GM23338 (cell line): ENCODE results near the gene THUMPD3. TPM values are rescaled to one million over a fixed set of nuclear protein-coding genes. Genes with fewer than 3 reads are reported as not detected.

Experiments
- ATAC-seq: fragments of 200-7000 bp; cut with Tn5 transposase; 3 replicates; pipeline ENCODE4 v1.9.1; 2020
- DNase-seq: peaks from one replicate; pipeline ENCODE4 v3.0.0-alpha.2; 2015; ENCODE audit warnings: low spot score
- H2AFZ ChIP-seq: fragments of 200-600 bp; sonication (generic); 2 replicates; pipeline ENCODE4 v1.8.0; 2016; ENCODE audit warnings: antibody characterized with exemption, mild to moderate bottlenecking, moderate library complexity
- H3F3A ChIP-seq: fragments of 200-600 bp; sonication (generic); replicated peaks from 2 replicates; pipeline ENCODE4 v1.8.0; 2017; ENCODE audit warnings: antibody characterized with exemption, mixed run types, low read depth
- H3K27ac ChIP-seq: fragments of 200-600 bp; sonication (generic); 2 replicates; pipeline ENCODE4 v1.6.1; 2016; ENCODE audit warnings: low read depth
- H3K27me3 ChIP-seq: fragments of 200-600 bp; sonication (generic); 2 replicates; pipeline ENCODE4 v1.8.0; 2016; ENCODE audit warnings: mild to moderate bottlenecking, mixed run types, moderate library complexity; ENCODE audit not compliant: insufficient read depth
- H3K36me3 ChIP-seq: fragments of 200-600 bp; sonication (generic); 2 replicates; pipeline ENCODE4 v1.8.0; 2016; ENCODE audit warnings: mild to moderate bottlenecking; ENCODE audit not compliant: insufficient read depth
- H3K4me1 ChIP-seq: fragments of 200-600 bp; sonication (generic); 2 replicates; pipeline ENCODE4 v1.8.0; 2016; ENCODE audit warnings: mild to moderate bottlenecking, moderate library complexity; ENCODE audit not compliant: insufficient read depth
- H3K4me2 ChIP-seq: fragments of 200-600 bp; sonication (generic); 2 replicates; pipeline ENCODE4 v1.7.1; 2017; ENCODE audit warnings: mixed run types
- H3K4me3 ChIP-seq: fragments of 200-600 bp; sonication (generic); 2 replicates; pipeline ENCODE4 v1.6.1; 2016; ENCODE audit warnings: mixed run types
- H3K79me2 ChIP-seq: fragments of 200-600 bp; sonication (generic); replicated peaks from 2 replicates; pipeline ENCODE4 v1.8.0; 2017; ENCODE audit warnings: mild to moderate bottlenecking; ENCODE audit not compliant: insufficient read depth
- H3K9me2 ChIP-seq: fragments of 200-600 bp; sonication (generic); 2 replicates; pipeline ENCODE4 v1.8.0; 2017; ENCODE audit not compliant: insufficient read depth
- H4K20me1 ChIP-seq: fragments of 200-600 bp; sonication (generic); replicated peaks from 2 replicates; pipeline ENCODE4 v1.8.0; 2017; ENCODE audit warnings: mild to moderate bottlenecking; ENCODE audit not compliant: insufficient read depth
- H3K27ac Mint-ChIP-seq: 2 replicates; pipeline ENCODE4 v1.8.0; 2020; ENCODE audit warnings: inconsistent platforms, mild to moderate bottlenecking, moderate library complexity, mixed read lengths
- H3K27me3 Mint-ChIP-seq: 3 replicates; pipeline ENCODE4 v1.8.0; 2022; ENCODE audit warnings: low read depth, mild to moderate bottlenecking, moderate library complexity, mixed read lengths, inconsistent platforms; ENCODE audit not compliant: insufficient read depth, poor library complexity
- H3K36me3 Mint-ChIP-seq: 3 replicates; pipeline ENCODE4 v1.8.0; 2021; ENCODE audit warnings: low read depth, mild to moderate bottlenecking, inconsistent platforms, moderate library complexity, mixed read lengths
- H3K4me1 Mint-ChIP-seq: 3 replicates; pipeline ENCODE4 v1.8.0; 2020; ENCODE audit warnings: mild to moderate bottlenecking, inconsistent platforms, mixed read lengths
- H3K4me3 Mint-ChIP-seq: 3 replicates; pipeline ENCODE4 v1.8.0; 2021; ENCODE audit warnings: moderate library complexity, mild to moderate bottlenecking, inconsistent platforms, mixed read lengths
- H3K9me3 Mint-ChIP-seq: 3 replicates; pipeline ENCODE4 v1.8.0; 2020; ENCODE audit warnings: moderate library complexity, mild to moderate bottlenecking, inconsistent platforms, mixed read lengths
- CREB1 ChIP-seq: fragments of 250-450 bp; sonication (Bioruptor Pico); IDR thresholded peaks from 2 replicates; pipeline ENCODE4 v1.5.0; 2020; ENCODE audit warnings: low read depth, mild to moderate bottlenecking, moderate library complexity
- ETS1 ChIP-seq: IDR thresholded peaks from 2 replicates; pipeline ENCODE4 v1.6.1; 2016; ENCODE audit warnings: antibody characterized with exemption
- EZH2 ChIP-seq: fragments of 200-600 bp; sonication (generic); IDR thresholded peaks from one replicate; pipeline ENCODE4 v1.8.0; 2017; ENCODE audit warnings: antibody characterized with exemption, mild to moderate bottlenecking, low read depth; ENCODE audit not compliant: unreplicated experiment
- EZH2phosphoT487 ChIP-seq: fragments of 200-600 bp; sonication (generic); IDR thresholded peaks from one replicate; pipeline ENCODE4 v1.8.1; 2018; ENCODE audit warnings: antibody characterized with exemption; ENCODE audit not compliant: unreplicated experiment
- JUNB ChIP-seq: IDR thresholded peaks from one replicate; pipeline ENCODE4 v1.6.1; 2016; ENCODE audit warnings: antibody characterized with exemption; ENCODE audit not compliant: unreplicated experiment
- NANOG ChIP-seq: IDR thresholded peaks from 2 replicates; pipeline ENCODE4 v1.6.1; 2016; ENCODE audit warnings: antibody characterized with exemption, borderline replicate concordance
- POLR2AphosphoS5 ChIP-seq: IDR thresholded peaks from 2 replicates; pipeline ENCODE4 v1.6.1; 2016; ENCODE audit warnings: antibody characterized with exemption, low read depth
- STAT1 ChIP-seq: IDR thresholded peaks from one replicate; pipeline ENCODE4 v1.6.1; 2016; ENCODE audit warnings: antibody characterized with exemption; ENCODE audit not compliant: unreplicated experiment
- ZNF114 ChIP-seq: fragments of 250-450 bp; sonication (Bioruptor Pico); IDR thresholded peaks from 2 replicates; pipeline ENCODE4 v1.5.0; 2020; ENCODE audit warnings: mild to moderate bottlenecking, moderate library complexity
- ZNF331 ChIP-seq: fragments of 250-450 bp; sonication (Bioruptor Pico); IDR thresholded peaks from 2 replicates; pipeline ENCODE4 v1.5.0; 2020; ENCODE audit warnings: low read depth, mild to moderate bottlenecking, moderate library complexity
- ZNF462 ChIP-seq: fragments of 250-450 bp; sonication (Bioruptor Pico); IDR thresholded peaks from 2 replicates; pipeline ENCODE4 v1.5.0; 2020; ENCODE audit warnings: mild to moderate bottlenecking, moderate library complexity
- polyA plus RNA-seq: library from polyadenylated mRNA; unstranded; fragments of >200 nt; fragmentation: Nextera tagmentation; extraction: Ambion mirVana; gene quantifications from 2 replicates; pipeline ENCODE4 v1.2.1, GENCODE V29; 2016
- total RNA-seq: library from RNA; depleted of rRNA; stranded (reverse); fragments of >200 nt; shearing (Covaris generic); gene quantifications from 2 replicates; pipeline ENCODE4 v1.2.3, GENCODE V29; 2014
- TF ChIP-seq, protein P1 (sequence below): IDR thresholded peaks from one replicate; pipeline ENCODE4 v1.6.1; 2018; ENCODE audit warnings: antibody characterized with exemption; ENCODE audit not compliant: unreplicated experiment
- TF ChIP-seq, protein P2 (sequence below), 2 experiments: fragments of 200-600 bp in 1 of 2; sonication (generic) in 1 of 2; conservative IDR thresholded peaks; 2 replicates each; pipeline versions ENCODE4 v1.5.1 to v1.6.1; 2016 to 2017; ENCODE audit warnings: antibody characterized with exemption in 2 of 2, low read depth in 2 of 2, mild to moderate bottlenecking in 2 of 2, moderate library complexity in 1 of 2

THUMPD3 gene
- total and polyA plus RNA-seq, 2 experiments from 2014 or later = 30.1 to 54.1 TPM

- peaks cover 8% of the 10 kb centered on the region; the same call in 1 of the 2 replicates for H3K9me2 ChIP-seq
- peaks cover 76% of the 10 kb centered on the region for H3K9me3 Mint-ChIP-seq
Measured at GRCh38 chr3:9327578-9327977, 35.3 kb upstream of the THUMPD3 start.

More at GRCh38 chr3:9327578-9327977, 35.3 kb upstream of the THUMPD3 start:
- Histone ChIP-seq H3K4me1 (no peaks in the 10 kb centered on the region), H3K4me2 (no peak overlapping the region), H3K27me3 (no peaks in the 10 kb centered on the region), H2AFZ (no peak overlapping the region), H3K4me3 (no peak overlapping the region), H4K20me1 (no peaks in the 10 kb centered on the region), H3K79me2 (no peaks in the 10 kb centered on the region), H3F3A (no peaks in the 10 kb centered on the region), H3K36me3 (peaks cover 3% of the 10 kb centered on the region; the same call in 1 of the 2 replicates), H3K27ac (no peak overlapping the region)
- Mint-ChIP-seq H3K27me3 (no peaks in the 10 kb centered on the region), H3K27ac (no peak overlapping the region), H3K36me3 (peaks cover 80% of the 10 kb centered on the region), H3K4me3 (no peak overlapping the region), H3K4me1 (no peaks in the 10 kb centered on the region)
- no peak for DNase-seq
- no peak for ATAC-seq
- TF ChIP-seq ETS1 = no peak
- TF ChIP-seq, protein P1, sequence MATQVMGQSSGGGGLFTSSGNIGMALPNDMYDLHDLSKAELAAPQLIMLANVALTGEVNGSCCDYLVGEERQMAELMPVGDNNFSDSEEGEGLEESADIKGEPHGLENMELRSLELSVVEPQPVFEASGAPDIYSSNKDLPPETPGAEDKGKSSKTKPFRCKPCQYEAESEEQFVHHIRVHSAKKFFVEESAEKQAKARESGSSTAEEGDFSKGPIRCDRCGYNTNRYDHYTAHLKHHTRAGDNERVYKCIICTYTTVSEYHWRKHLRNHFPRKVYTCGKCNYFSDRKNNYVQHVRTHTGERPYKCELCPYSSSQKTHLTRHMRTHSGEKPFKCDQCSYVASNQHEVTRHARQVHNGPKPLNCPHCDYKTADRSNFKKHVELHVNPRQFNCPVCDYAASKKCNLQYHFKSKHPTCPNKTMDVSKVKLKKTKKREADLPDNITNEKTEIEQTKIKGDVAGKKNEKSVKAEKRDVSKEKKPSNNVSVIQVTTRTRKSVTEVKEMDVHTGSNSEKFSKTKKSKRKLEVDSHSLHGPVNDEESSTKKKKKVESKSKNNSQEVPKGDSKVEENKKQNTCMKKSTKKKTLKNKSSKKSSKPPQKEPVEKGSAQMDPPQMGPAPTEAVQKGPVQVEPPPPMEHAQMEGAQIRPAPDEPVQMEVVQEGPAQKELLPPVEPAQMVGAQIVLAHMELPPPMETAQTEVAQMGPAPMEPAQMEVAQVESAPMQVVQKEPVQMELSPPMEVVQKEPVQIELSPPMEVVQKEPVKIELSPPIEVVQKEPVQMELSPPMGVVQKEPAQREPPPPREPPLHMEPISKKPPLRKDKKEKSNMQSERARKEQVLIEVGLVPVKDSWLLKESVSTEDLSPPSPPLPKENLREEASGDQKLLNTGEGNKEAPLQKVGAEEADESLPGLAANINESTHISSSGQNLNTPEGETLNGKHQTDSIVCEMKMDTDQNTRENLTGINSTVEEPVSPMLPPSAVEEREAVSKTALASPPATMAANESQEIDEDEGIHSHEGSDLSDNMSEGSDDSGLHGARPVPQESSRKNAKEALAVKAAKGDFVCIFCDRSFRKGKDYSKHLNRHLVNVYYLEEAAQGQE = no peak
- TF ChIP-seq CREB1 (CRISPR knock-in tag) = no peak
- no peak for TF ChIP-seq EZH2phosphoT487
- no peak for TF ChIP-seq ZNF462 (CRISPR knock-in tag)
- TF ChIP-seq STAT1 = no peak
- no peak for TF ChIP-seq POLR2AphosphoS5
- no peak for TF ChIP-seq JUNB
- TF ChIP-seq ZNF331 = no peak
- no peak for TF ChIP-seq EZH2
- TF ChIP-seq ZNF114 (CRISPR knock-in tag) = no peak
- TF ChIP-seq, protein P2, sequence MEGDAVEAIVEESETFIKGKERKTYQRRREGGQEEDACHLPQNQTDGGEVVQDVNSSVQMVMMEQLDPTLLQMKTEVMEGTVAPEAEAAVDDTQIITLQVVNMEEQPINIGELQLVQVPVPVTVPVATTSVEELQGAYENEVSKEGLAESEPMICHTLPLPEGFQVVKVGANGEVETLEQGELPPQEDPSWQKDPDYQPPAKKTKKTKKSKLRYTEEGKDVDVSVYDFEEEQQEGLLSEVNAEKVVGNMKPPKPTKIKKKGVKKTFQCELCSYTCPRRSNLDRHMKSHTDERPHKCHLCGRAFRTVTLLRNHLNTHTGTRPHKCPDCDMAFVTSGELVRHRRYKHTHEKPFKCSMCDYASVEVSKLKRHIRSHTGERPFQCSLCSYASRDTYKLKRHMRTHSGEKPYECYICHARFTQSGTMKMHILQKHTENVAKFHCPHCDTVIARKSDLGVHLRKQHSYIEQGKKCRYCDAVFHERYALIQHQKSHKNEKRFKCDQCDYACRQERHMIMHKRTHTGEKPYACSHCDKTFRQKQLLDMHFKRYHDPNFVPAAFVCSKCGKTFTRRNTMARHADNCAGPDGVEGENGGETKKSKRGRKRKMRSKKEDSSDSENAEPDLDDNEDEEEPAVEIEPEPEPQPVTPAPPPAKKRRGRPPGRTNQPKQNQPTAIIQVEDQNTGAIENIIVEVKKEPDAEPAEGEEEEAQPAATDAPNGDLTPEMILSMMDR (conservative IDR thresholded peaks at IDR 0.05; ENCODE audit: low read depth in 2 of 2) = no peak
- no peak for TF ChIP-seq NANOG
